HEK293 (cell line): ENCODE measurements around the gene MTA3.
A peak's percentile ranks its signal among the peaks of the same experiment; 100 is the strongest.

Source experiments
- CTCF ChIA-PET: fragments of 350-600 bp; formaldehyde crosslinking; extraction: SDS; loops from one replicate; lab custom pipeline; 2021; ENCODE audit warnings: antibody characterized with exemption; lab: Yijun Ruan, JAX
- POLR2A ChIA-PET: fragments of 300-600 bp; formaldehyde crosslinking; extraction: SDS; loops from one replicate; lab custom pipeline; 2020; ENCODE audit warnings: antibody characterized with exemption, inconsistent platforms; lab: Yijun Ruan, JAX
- H3K27ac ChIP-seq: fragments of 200-500 bp; sonication (Bioruptor generic); 2 replicates; pipeline ENCODE4 v1.5.1; 2014; ENCODE audit warnings: low read depth, low read length, control low read depth, inconsistent platforms; ENCODE audit errors: extremely low read depth
- H3K36me3 ChIP-seq, 2 experiments: fragments of 200-500 bp in 1 of 2; sonication (Bioruptor generic) in 1 of 2; 1 replicate in 1 of 2; 2 replicates in 1 of 2; pipeline ENCODE4 v1.5.1; 2014 to 2017; ENCODE audit warnings: inconsistent platforms in 2 of 2, low read length in 2 of 2; ENCODE audit not compliant: control insufficient read depth in 2 of 2, insufficient read depth in 1 of 2
- H3K4me1 ChIP-seq: fragments of 200-500 bp; sonication (Bioruptor generic); 2 replicates; pipeline ENCODE4 v1.5.1; 2014; ENCODE audit warnings: mild to moderate bottlenecking, low read length, inconsistent platforms; ENCODE audit not compliant: control insufficient read depth, insufficient read depth
- H3K4me3 ChIP-seq: 2 replicates; pipeline ENCODE4 v1.5.1; 2011; ENCODE audit warnings: low read depth, mild to moderate bottlenecking, control low read depth, low read length, moderate library complexity
- H3K9me3 ChIP-seq: fragments of 200-500 bp; sonication (Bioruptor generic); 2 replicates; pipeline ENCODE4 v1.5.1; 2014; ENCODE audit warnings: low read depth, low read length, inconsistent platforms; ENCODE audit not compliant: control insufficient read depth, insufficient read depth
- EGR2 ChIP-seq: fragments of 450-650 bp; formaldehyde crosslinking; IDR thresholded peaks from 2 replicates; pipeline ENCODE4 v1.5.1; 2016; ENCODE audit warnings: low read depth, missing biosample characterization, missing genetic modification characterization
- HOXD13 ChIP-seq: sonication (generic); formaldehyde crosslinking; IDR thresholded peaks from 2 replicates; pipeline ENCODE4 v1.8.0; 2022; ENCODE audit warnings: missing genetic modification reagents, borderline replicate concordance
- IKZF3 ChIP-seq: fragments of 450-650 bp; IDR thresholded peaks from 2 replicates; pipeline ENCODE4 v1.5.0; 2018; ENCODE audit warnings: missing biosample characterization, mild to moderate bottlenecking, missing genetic modification characterization, moderate library complexity
- KLF16 ChIP-seq: fragments of 450-650 bp; formaldehyde crosslinking; IDR thresholded peaks from 2 replicates; pipeline ENCODE4 v1.5.1; 2017; ENCODE audit warnings: missing biosample characterization, missing genetic modification characterization
- TSHZ1 ChIP-seq: fragments of 450-650 bp; formaldehyde crosslinking; IDR thresholded peaks from 2 replicates; pipeline ENCODE4 v1.5.1; 2016; ENCODE audit warnings: missing biosample characterization, missing genetic modification characterization, borderline replicate concordance
- YY2 ChIP-seq: fragments of 450-650 bp; formaldehyde crosslinking; IDR thresholded peaks from 2 replicates; pipeline ENCODE4 v1.5.1; 2016; ENCODE audit warnings: missing biosample characterization, missing genetic modification characterization
- ZNF23 ChIP-seq: fragments of 450-650 bp; formaldehyde crosslinking; IDR thresholded peaks from 2 replicates; pipeline ENCODE4 v1.5.1; 2016; ENCODE audit warnings: missing biosample characterization, missing genetic modification characterization, borderline replicate concordance
- ZNF239 ChIP-seq: fragments of 450-650 bp; formaldehyde crosslinking; IDR thresholded peaks from 2 replicates; pipeline ENCODE4 v1.5.1; 2016; ENCODE audit warnings: missing biosample characterization, missing genetic modification characterization
- ZNF274 ChIP-seq, 2 experiments: fragments of 200-500 bp in 1 of 2; fragments of 450-650 bp in 1 of 2; sonication (Bioruptor generic) in 1 of 2; formaldehyde crosslinking in 1 of 2; IDR thresholded peaks; 2 replicates each; pipeline versions ENCODE4 v1.5.1 to v1.6.1; 2014 to 2016; ENCODE audit warnings: borderline replicate concordance in 1 of 2, inconsistent platforms in 1 of 2, low read length in 1 of 2, missing biosample characterization in 1 of 2, missing genetic modification characterization in 1 of 2
- ZNF341 ChIP-seq: fragments of 450-650 bp; formaldehyde crosslinking; IDR thresholded peaks from 2 replicates; pipeline ENCODE4; 2016; ENCODE audit warnings: low read depth, missing biosample characterization, missing genetic modification characterization
- ZNF404 ChIP-seq: fragments of 450-650 bp; formaldehyde crosslinking; IDR thresholded peaks from 2 replicates; pipeline ENCODE4 v1.5.1; 2017; ENCODE audit warnings: missing biosample characterization, missing genetic modification characterization
- ZNF843 ChIP-seq: fragments of 450-650 bp; formaldehyde crosslinking; IDR thresholded peaks from 2 replicates; pipeline ENCODE4 v1.5.1; 2016; ENCODE audit warnings: missing biosample characterization, missing genetic modification characterization
- TF ChIP-seq, protein P1 (sequence below): fragments of 450-650 bp; formaldehyde crosslinking; IDR thresholded peaks from 2 replicates; pipeline ENCODE4 v1.5.1; 2016; ENCODE audit warnings: missing biosample characterization, missing genetic modification characterization, borderline replicate concordance
- TF ChIP-seq, protein P2 (sequence below): fragments of 450-650 bp; formaldehyde crosslinking; IDR thresholded peaks from 2 replicates; pipeline ENCODE4 v1.5.1; 2016; ENCODE audit warnings: missing biosample characterization, missing genetic modification characterization

MTA3 gene

DNA sequence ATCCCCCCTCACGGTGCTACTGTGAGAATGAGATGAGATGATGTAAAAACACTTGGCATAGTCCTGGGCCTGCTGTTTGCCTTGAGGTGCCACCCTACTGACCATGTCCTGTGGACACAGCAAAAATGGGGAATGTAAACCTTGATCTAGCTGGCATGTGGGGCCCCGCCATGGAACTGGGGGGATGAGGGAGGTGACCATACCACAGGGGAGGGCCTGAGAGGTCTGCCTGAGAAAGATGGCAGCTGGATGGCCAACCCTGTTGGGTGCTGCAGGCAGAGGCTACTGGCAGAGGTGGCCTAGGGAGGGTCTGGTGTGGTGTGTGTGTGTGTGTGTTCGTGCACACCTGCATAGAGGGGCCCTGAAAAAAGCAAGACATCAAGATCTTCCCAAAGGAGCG lies 223.2 kb downstream of the MTA3 start:
- CTCF ChIA-PET, result interaction anchor here (0.5 to 0.7 kb wide), 2 partner anchors 21 to 743 kb away, joined by 3 to 5 read pairs; no protein-coding TSS in a partner anchor
- Histone ChIP-seq H3K27ac (no peak overlapping the region), H3K36me3 (no peaks in the 10 kb centered on the region), H3K4me1 (no peaks in the 10 kb centered on the region), H3K9me3 (no peaks in the 10 kb centered on the region), H3K4me3 (no peak overlapping the region; the same call in 1 of the 2 replicates)
- POLR2A ChIA-PET, result interaction anchor here (0.6 to 2.2 kb wide), 2 partner anchors 18 to 19 kb away, joined by 6 to 7 read pairs; no protein-coding TSS in a partner anchor
- TF ChIP-seq YY2 (tag by site-specific recombination) (no peak), ZNF404 (tag by site-specific recombination) (no peak), EGR2 (no peak), ZNF843 (tag by site-specific recombination) (no peak), IKZF3 (tag by site-specific recombination) (no peak), KLF16 (no peak), ZNF23 (no peak), ZNF274 (IDR thresholded peaks at IDR 0.05; ENCODE audit: low read length) (no peak), ZNF274 (tag by site-specific recombination; IDR thresholded peaks at IDR 0.05; ENCODE audit: borderline replicate concordance) (no peak), TSHZ1 (no peak), ZNF239 (no peak)
- TF ChIP-seq, protein P1, sequence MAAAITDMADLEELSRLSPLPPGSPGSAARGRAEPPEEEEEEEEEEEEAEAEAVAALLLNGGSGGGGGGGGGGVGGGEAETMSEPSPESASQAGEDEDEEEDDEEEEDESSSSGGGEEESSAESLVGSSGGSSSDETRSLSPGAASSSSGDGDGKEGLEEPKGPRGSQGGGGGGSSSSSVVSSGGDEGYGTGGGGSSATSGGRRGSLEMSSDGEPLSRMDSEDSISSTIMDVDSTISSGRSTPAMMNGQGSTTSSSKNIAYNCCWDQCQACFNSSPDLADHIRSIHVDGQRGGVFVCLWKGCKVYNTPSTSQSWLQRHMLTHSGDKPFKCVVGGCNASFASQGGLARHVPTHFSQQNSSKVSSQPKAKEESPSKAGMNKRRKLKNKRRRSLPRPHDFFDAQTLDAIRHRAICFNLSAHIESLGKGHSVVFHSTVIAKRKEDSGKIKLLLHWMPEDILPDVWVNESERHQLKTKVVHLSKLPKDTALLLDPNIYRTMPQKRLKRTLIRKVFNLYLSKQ (tag by site-specific recombination), result no peak
- TF ChIP-seq, protein P2, sequence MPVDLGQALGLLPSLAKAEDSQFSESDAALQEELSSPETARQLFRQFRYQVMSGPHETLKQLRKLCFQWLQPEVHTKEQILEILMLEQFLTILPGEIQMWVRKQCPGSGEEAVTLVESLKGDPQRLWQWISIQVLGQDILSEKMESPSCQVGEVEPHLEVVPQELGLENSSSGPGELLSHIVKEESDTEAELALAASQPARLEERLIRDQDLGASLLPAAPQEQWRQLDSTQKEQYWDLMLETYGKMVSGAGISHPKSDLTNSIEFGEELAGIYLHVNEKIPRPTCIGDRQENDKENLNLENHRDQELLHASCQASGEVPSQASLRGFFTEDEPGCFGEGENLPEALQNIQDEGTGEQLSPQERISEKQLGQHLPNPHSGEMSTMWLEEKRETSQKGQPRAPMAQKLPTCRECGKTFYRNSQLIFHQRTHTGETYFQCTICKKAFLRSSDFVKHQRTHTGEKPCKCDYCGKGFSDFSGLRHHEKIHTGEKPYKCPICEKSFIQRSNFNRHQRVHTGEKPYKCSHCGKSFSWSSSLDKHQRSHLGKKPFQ (tag by site-specific recombination), result no peak

DNA sequence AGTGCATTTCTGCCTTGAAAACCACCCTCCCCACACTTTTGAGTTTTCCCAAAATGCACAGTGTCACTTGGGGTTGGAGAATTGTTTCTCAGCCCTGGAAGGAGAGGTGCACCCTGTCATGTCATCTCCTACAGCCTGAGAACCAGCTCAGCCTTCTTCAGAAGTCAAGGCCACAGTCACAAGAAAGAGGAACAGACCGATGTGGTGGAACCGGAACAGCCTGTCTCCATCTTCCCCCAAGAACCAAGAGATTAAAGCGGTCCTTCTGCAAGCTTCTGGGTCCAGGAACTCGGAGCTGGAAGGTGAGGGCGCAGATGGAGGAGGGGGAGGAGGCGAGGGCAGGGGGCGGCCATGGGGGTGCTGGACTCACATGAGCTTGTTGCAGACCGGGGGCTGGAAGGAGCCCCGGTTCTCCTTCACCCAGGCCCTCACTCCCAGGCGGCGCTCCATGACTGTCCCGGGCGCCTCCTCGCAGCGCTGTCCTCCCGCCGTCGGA lies 223.7 kb downstream of the MTA3 start:
- Histone ChIP-seq H3K4me3 (peak overlapping the region; percentile 39), H3K4me1 (no peaks in the 10 kb centered on the region), H3K27ac (peak overlapping the region; percentile 52; the same call in 1 of the 2 replicates), H3K9me3 (no peaks in the 10 kb centered on the region), H3K36me3 (no peaks in the 10 kb centered on the region)
- ChIA-PET POLR2A (interaction anchor here (0.6 to 2.2 kb wide), 2 partner anchors 17 to 18 kb away, joined by 6 to 7 read pairs; no protein-coding TSS in a partner anchor), CTCF (interaction anchor here (0.5 to 0.7 kb wide), 2 partner anchors 21 to 743 kb away, joined by 3 to 5 read pairs; no protein-coding TSS in a partner anchor)
- TF ChIP-seq ZNF341 (peak; percentile 31), HOXD13 (CRISPR knock-in tag) (no peak)
